GM12878 (cell line): ENCODE results near the gene MYLIP. TPM values are rescaled to one million over a fixed set of nuclear protein-coding genes. Genes with fewer than 3 reads are reported as not detected.

Experiments
- ATAC-seq: fragments of 200-7000 bp; cut with Tn5 transposase; 3 replicates; pipeline ENCODE4 v1.9.1; 2020; ENCODE audit warnings: mild to moderate bottlenecking, moderate library complexity
- BruUV-seq: library from RNA; stranded (reverse); fragments of 400-500 nt; replicated peaks from 2 replicates; lab custom pipeline; 2021; lab: Mats Ljungman, UMichigan
- CTCF ChIA-PET: fragments of 300-600 bp; sonication (Branson Sonifier 250); formaldehyde crosslinking; extraction: SDS; loops from one replicate; lab custom pipeline; 2021; ENCODE audit warnings: inconsistent platforms; lab: Yijun Ruan, JAX
- POLR2A ChIA-PET: fragments of 350-600 bp; formaldehyde crosslinking; extraction: SDS; loops from one replicate; lab custom pipeline; 2021; ENCODE audit warnings: inconsistent platforms; lab: Charles Lee
- RAD21 ChIA-PET: fragments of 300-600 bp; sonication (Branson Sonifier 250); formaldehyde crosslinking; loops from one replicate; lab custom pipeline; 2023; ENCODE audit warnings: antibody characterized with exemption; ENCODE audit not compliant: unreplicated experiment; lab: Charles Lee
- SMC1A ChIA-PET: fragments of 300-600 bp; sonication (Branson Sonifier 250); formaldehyde crosslinking; loops from one replicate; lab custom pipeline; 2023; ENCODE audit not compliant: unreplicated experiment, uncharacterized antibody; lab: Charles Lee
- DNase-seq: peaks from one replicate; pipeline ENCODE4 v3.0.0-alpha.2; 2011; ENCODE audit warnings: low read depth, low spot score
- FAIRE-seq: peaks from 3 replicates; lab custom pipeline; 2011; peaks lifted over from hg19 to GRCh38; lab: Jason Lieb, UNC
- H2AFZ ChIP-seq: 2 replicates; pipeline ENCODE4 v1.6.0; 2011; ENCODE audit warnings: low read depth, low read length, control low read depth; ENCODE audit not compliant: control insufficient read depth
- H3K27ac ChIP-seq: 2 replicates; pipeline ENCODE4 v1.5.1; 2011; ENCODE audit warnings: control low read depth; ENCODE audit not compliant: control insufficient read depth, insufficient read depth
- H3K27me3 ChIP-seq, 2 experiments: replicated peaks in 1 of 2; 2 replicates each; pipeline versions ENCODE4 v1.6.0 to v1.6.1; 2011; ENCODE audit warnings: low read length in 1 of 2; ENCODE audit not compliant: control insufficient read depth in 2 of 2, insufficient read depth in 2 of 2
- H3K36me3 ChIP-seq, 2 experiments: 2 replicates each; pipeline ENCODE4 v1.5.1; 2011; ENCODE audit warnings: low read length in 1 of 2; ENCODE audit not compliant: control insufficient read depth in 2 of 2, insufficient read depth in 2 of 2
- H3K4me1 ChIP-seq: 2 replicates; pipeline ENCODE4 v1.6.1; 2011; ENCODE audit warnings: mild to moderate bottlenecking, low read length, moderate library complexity, mixed read lengths; ENCODE audit not compliant: control insufficient read depth, insufficient read depth
- H3K4me2 ChIP-seq: 2 replicates; pipeline ENCODE4 v1.6.0; 2011; ENCODE audit warnings: control low read depth; ENCODE audit not compliant: control insufficient read depth, insufficient read depth
- H3K4me3 ChIP-seq: fragments of 200-600 bp; sonication (generic); 2 replicates; pipeline ENCODE4 v1.5.1; 2016
- H3K79me2 ChIP-seq: 2 replicates; pipeline ENCODE4 v1.6.0; 2011; ENCODE audit warnings: low read length; ENCODE audit not compliant: control insufficient read depth, insufficient read depth
- H3K9ac ChIP-seq: 2 replicates; pipeline ENCODE4 v1.8.0; 2011; ENCODE audit warnings: low read length, control low read depth, mixed read lengths; ENCODE audit not compliant: control insufficient read depth, insufficient read depth
- H3K9me3 ChIP-seq: replicated peaks from 3 replicates; pipeline ENCODE4 v1.5.1; 2011; ENCODE audit warnings: mild to moderate bottlenecking, low read length; ENCODE audit not compliant: control insufficient read depth, insufficient read depth
- H4K20me1 ChIP-seq: 2 replicates; pipeline ENCODE4 v1.6.0; 2011; ENCODE audit not compliant: control insufficient read depth, insufficient read depth
- FOS ChIP-seq: IDR thresholded peaks from 3 replicates; pipeline ENCODE4 v1.6.1; 2011; ENCODE audit warnings: borderline replicate concordance; ENCODE audit not compliant: insufficient read length; ENCODE audit errors: extremely low read depth
- KDM1A ChIP-seq: fragments of 200-600 bp; sonication (generic); IDR thresholded peaks from 2 replicates; pipeline ENCODE4 v1.6.1; 2016; ENCODE audit warnings: borderline replicate concordance
- NR2C1 ChIP-seq: fragments of 450-650 bp; IDR thresholded peaks from 2 replicates; pipeline ENCODE4 v1.6.1; 2017; ENCODE audit warnings: antibody characterized with exemption, mild to moderate bottlenecking, moderate library complexity
- POLR2AphosphoS2 ChIP-seq: IDR thresholded peaks from 2 replicates; pipeline ENCODE4 v1.6.1; 2011; ENCODE audit warnings: low read depth, mild to moderate bottlenecking, low read length, improper control_type of control experiment, moderate library complexity
- RAD21 ChIP-seq: IDR thresholded peaks from 2 replicates; pipeline ENCODE4 v1.6.1; 2011; ENCODE audit warnings: mild to moderate bottlenecking, low read depth, low read length, moderate library complexity; ENCODE audit not compliant: insufficient read depth
- SIN3A ChIP-seq: IDR thresholded peaks from 2 replicates; pipeline ENCODE4 v1.6.1; 2012; ENCODE audit warnings: low read depth, low read length, improper control_type of control experiment
- WGBS: methylation state at CpG from one replicate; pipeline ENCODE4 v1.1.6; 2016; ENCODE audit warnings: low lambda C conversion rate; ENCODE audit not compliant: insufficient replicate concordance, insufficient coverage; ENCODE audit errors: missing lambda C conversion rate; 5-methylcytosine and 5-hydroxymethylcytosine counted together
- in situ Hi-C: fragments of 300-500 bp; cut with MboI; formaldehyde crosslinking; loops from 9 replicates; pipeline ENCODE4 v1.14.3; 2018; ENCODE audit warnings: mixed read lengths
- intact Hi-C: fragments of 100-400 bp; cut with micrococcal nuclease; formaldehyde crosslinking; loops from one replicate; pipeline ENCODE4 v1.14.2; 2022; ENCODE audit not compliant: unreplicated experiment
- polyA plus RNA-seq, 11 experiments: library from polyadenylated mRNA; depleted of rRNA in 4 of 11; unstranded in 6 of 11; stranded (reverse) in 5 of 11; fragments of >200 nt; fragmentation: Nextera tagmentation in 4 of 11; fragmentation: Illumina TruSeq in 1 of 11; extraction: Ambion mirVana in 4 of 11; extraction: Trizol in 1 of 11; gene quantifications; 1 replicate in 1 of 11; 2 replicates in 10 of 11; pipeline versions ENCODE4 v1.2.1 to v1.2.3, GENCODE V29; 2011 to 2016; ENCODE audit warnings: inconsistent platforms in 2 of 11, missing spikeins in 2 of 11, low read depth in 1 of 11
- total RNA-seq, 4 experiments: library from RNA; depleted of rRNA in 3 of 4; stranded (reverse); fragments of >200 nt in 3 of 4; fragmentation: Illumina TruSeq in 1 of 4; extraction: Trizol in 1 of 4; gene quantifications; 2 replicates each; pipeline versions ENCODE4 v1.2.1 to v1.2.3, GENCODE V29; 2013 to 2021
- TF ChIP-seq, protein P1 (sequence below): IDR thresholded peaks from 2 replicates; pipeline ENCODE4 v1.6.1; 2011; ENCODE audit warnings: low read depth, low read length, improper control_type of control experiment, borderline replicate concordance
- TF ChIP-seq, protein P2 (sequence below): fragments of 450-650 bp; IDR thresholded peaks from 2 replicates; pipeline ENCODE4 v1.6.1; 2014; ENCODE audit warnings: mild to moderate bottlenecking
- TF ChIP-seq, protein P3 (sequence below): fragments of 450-650 bp; formaldehyde crosslinking; IDR thresholded peaks from 2 replicates; pipeline ENCODE4 v1.4.0; 2022; ENCODE audit warnings: mild to moderate bottlenecking, moderate library complexity

Gene MYLIP
- total and polyA plus RNA-seq, 10 of the 15 experiments (the other 5 are each of a cell fraction or from before 2014, with no cell fraction given) = 5.3 to 123 (median 12.5) TPM

DNA sequence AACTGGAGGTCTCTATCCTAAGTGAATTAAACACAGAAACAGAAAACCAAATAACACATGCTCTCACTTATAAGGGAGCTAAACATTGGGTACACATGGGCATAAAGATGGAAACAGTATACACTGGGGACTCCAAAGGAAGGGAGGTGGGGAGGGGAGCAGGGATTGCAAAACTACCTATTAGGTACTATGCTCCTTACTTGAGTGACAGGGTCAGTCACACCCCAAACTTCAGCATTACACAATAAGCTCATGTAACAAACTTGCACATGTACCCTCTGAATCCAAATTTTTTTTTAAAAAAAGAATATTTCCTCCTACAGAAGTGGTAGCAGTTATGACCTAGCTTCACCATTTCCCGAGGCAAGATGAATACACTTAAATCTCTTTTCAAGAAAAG, 49.5 kb upstream of the MYLIP start (continued):
- TF ChIP-seq, protein P1, sequence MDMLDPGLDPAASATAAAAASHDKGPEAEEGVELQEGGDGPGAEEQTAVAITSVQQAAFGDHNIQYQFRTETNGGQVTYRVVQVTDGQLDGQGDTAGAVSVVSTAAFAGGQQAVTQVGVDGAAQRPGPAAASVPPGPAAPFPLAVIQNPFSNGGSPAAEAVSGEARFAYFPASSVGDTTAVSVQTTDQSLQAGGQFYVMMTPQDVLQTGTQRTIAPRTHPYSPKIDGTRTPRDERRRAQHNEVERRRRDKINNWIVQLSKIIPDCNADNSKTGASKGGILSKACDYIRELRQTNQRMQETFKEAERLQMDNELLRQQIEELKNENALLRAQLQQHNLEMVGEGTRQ = no peak
- no peak for TF ChIP-seq SIN3A
- TF ChIP-seq, protein P2, sequence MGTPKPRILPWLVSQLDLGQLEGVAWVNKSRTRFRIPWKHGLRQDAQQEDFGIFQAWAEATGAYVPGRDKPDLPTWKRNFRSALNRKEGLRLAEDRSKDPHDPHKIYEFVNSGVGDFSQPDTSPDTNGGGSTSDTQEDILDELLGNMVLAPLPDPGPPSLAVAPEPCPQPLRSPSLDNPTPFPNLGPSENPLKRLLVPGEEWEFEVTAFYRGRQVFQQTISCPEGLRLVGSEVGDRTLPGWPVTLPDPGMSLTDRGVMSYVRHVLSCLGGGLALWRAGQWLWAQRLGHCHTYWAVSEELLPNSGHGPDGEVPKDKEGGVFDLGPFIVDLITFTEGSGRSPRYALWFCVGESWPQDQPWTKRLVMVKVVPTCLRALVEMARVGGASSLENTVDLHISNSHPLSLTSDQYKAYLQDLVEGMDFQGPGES = no peak
- no peak for TF ChIP-seq RAD21
- TF ChIP-seq, protein P3, sequence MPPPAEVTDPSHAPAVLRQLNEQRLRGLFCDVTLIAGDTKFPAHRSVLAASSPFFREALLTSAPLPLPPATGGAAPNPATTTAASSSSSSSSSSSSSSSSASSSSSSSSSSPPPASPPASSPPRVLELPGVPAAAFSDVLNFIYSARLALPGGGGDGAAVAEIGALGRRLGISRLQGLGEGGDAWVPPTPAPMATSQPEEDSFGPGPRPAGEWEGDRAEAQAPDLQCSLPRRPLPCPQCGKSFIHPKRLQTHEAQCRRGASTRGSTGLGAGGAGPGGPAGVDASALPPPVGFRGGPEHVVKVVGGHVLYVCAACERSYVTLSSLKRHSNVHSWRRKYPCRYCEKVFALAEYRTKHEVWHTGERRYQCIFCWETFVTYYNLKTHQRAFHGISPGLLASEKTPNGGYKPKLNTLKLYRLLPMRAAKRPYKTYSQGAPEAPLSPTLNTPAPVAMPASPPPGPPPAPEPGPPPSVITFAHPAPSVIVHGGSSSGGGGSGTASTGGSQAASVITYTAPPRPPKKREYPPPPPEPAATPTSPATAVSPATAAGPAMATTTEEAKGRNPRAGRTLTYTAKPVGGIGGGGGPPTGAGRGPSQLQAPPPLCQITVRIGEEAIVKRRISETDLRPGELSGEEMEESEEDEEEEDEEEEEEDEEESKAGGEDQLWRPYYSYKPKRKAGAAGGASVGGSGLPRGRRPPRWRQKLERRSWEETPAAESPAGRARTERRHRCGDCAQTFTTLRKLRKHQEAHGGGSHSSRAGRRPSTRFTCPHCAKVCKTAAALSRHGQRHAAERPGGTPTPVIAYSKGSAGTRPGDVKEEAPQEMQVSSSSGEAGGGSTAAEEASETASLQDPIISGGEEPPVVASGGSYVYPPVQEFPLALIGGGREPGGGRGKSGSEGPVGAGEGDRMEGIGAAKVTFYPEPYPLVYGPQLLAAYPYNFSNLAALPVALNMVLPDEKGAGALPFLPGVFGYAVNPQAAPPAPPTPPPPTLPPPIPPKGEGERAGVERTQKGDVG (CRISPR knock-in tag) = no peak
- no peak for TF ChIP-seq KDM1A
- no peak for TF ChIP-seq POLR2AphosphoS2

DNA sequence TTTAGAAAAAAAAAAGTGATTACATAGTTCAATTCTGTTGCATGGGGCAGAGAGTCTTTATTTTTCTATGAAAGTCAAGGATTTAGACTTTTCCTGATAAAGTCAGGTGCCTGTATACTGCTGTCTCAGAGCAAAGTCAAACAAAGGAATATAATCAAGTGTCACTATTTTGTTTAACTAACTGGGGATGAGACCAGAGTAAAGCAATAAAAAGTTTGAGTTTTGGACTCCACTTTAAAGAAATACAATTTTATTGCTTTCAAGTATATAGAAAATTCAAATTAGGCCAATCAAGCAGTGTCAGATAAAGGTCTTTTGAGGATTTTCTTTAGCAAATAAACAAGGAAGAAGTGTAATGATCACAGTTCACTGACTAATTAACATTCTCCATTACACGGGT, 48.7 kb upstream of the MYLIP start:
- H3K27ac ChIP-seq = no peak overlapping the region
- intact Hi-C loops = no loop called here
- H3K4me1 ChIP-seq = peaks cover 12% of the 10 kb centered on the region
- TF ChIP-seq FOS (no peak), NR2C1 (no peak)
- WGBS = 0% methylated on average over 1 of the region's 1 CpG
- ATAC-seq (no peak), FAIRE-seq (no peak), DNase-seq (no peak)
- POLR2A ChIA-PET = no interaction called here
- no peaks in the 10 kb centered on the region for H3K36me3 ChIP-seq
- H2AFZ ChIP-seq = no peak overlapping the region
- H3K27me3 ChIP-seq = no peaks in the 10 kb centered on the region
- CTCF ChIA-PET = no interaction called here
- in situ Hi-C loops = no loop called here
- H3K9me3 ChIP-seq = no peaks in the 10 kb centered on the region
- SMC1A ChIA-PET = interaction anchor here (2.2 kb wide), 1 partner anchor 17 kb away, joined by 14 read pairs; no protein-coding TSS in a partner anchor
- BruUV-seq = no TSS peak
- H3K4me2 ChIP-seq = no peak overlapping the region
- no peak overlapping the region for H3K9ac ChIP-seq
- no peak overlapping the region for H3K4me3 ChIP-seq
- no peaks in the 10 kb centered on the region for H3K79me2 ChIP-seq
- H4K20me1 ChIP-seq = no peaks in the 10 kb centered on the region
- RAD21 ChIA-PET = no interaction called here
